GM12801 (cell line): ENCODE results near the gene RPLP2.

ENCODE experiments used
- TF ChIP-seq, protein P1 (sequence below): IDR thresholded peaks from one replicate; pipeline ENCODE4 v1.5.1; 2011; ENCODE audit warnings: control low read depth; ENCODE audit not compliant: insufficient read length; ENCODE audit errors: extremely low read depth

Gene RPLP2

GRCh38 chr11:815675-816432, 6.1 kb downstream of the RPLP2 start:
- TF ChIP-seq, protein P1, sequence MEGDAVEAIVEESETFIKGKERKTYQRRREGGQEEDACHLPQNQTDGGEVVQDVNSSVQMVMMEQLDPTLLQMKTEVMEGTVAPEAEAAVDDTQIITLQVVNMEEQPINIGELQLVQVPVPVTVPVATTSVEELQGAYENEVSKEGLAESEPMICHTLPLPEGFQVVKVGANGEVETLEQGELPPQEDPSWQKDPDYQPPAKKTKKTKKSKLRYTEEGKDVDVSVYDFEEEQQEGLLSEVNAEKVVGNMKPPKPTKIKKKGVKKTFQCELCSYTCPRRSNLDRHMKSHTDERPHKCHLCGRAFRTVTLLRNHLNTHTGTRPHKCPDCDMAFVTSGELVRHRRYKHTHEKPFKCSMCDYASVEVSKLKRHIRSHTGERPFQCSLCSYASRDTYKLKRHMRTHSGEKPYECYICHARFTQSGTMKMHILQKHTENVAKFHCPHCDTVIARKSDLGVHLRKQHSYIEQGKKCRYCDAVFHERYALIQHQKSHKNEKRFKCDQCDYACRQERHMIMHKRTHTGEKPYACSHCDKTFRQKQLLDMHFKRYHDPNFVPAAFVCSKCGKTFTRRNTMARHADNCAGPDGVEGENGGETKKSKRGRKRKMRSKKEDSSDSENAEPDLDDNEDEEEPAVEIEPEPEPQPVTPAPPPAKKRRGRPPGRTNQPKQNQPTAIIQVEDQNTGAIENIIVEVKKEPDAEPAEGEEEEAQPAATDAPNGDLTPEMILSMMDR = no peak

DNA sequence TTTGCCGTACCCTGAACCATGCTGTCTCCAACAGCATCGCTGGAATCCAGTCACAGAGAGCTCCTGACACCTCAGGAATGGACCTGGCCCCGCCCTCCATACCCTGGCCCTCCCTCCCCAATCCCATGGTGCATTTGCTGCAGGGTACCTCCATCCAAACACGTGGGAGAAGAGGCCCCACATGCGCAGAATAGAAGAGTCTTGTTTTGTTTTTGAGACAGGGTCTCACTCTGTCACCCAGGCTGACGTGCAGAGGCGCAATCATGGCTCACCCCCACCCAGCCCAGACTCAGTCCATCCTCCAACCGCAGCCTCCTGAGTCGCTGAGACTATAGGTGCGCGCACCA, 6.6 kb downstream of the RPLP2 start:
- TF ChIP-seq, protein P1 = no peak

- TF ChIP-seq, protein P1 = no peak
These were observed 8.8 kb downstream of the RPLP2 start, which contains the start of gene PNPLA2 for GRCh38 chr11:818396-819128. TSS of gene PNPLA2 (plus strand) at chr11:818914. CDS start at chr11:819719, 805 bp downstream.

GRCh38 chr11:819129-819931, 9.6 kb downstream of the RPLP2 start:
- TF ChIP-seq, protein P1 = no peak

DNA sequence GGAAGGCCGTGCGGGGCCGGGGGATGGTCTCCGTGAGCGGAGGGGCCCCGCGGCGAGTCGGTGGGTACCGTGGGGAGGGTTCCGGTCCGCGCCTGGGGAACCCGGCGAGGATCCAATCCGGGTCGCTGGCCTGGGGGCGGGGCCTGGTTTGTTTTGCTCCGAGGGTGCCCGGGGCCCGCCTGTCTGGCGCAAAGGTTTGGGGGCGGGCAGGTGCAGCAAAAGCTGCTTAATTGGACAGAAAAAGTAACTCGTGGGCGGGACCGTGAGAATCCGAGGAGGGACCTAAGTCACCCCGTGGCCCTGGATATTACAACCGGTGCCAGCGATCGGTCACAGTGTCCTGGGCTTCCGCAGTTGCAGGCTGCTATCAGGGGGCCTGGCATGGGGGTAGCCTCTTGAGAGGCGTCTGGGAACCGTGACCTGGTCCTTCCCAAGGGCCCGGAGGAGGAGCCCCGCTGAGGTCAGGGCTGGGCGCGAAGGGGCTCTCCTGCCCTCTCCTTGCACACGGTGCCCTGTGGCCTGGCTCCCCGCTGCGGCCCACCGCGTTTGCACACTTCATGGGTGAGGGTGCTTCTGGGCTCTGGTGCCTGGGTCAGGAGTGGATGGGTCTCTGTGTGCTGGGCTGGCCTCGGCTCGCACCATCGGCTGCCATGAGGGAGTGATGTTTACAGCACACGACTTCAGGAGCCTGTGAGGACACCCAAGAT, 10.3 kb downstream of the RPLP2 start:
- TF ChIP-seq, protein P1 = no peak

DNA sequence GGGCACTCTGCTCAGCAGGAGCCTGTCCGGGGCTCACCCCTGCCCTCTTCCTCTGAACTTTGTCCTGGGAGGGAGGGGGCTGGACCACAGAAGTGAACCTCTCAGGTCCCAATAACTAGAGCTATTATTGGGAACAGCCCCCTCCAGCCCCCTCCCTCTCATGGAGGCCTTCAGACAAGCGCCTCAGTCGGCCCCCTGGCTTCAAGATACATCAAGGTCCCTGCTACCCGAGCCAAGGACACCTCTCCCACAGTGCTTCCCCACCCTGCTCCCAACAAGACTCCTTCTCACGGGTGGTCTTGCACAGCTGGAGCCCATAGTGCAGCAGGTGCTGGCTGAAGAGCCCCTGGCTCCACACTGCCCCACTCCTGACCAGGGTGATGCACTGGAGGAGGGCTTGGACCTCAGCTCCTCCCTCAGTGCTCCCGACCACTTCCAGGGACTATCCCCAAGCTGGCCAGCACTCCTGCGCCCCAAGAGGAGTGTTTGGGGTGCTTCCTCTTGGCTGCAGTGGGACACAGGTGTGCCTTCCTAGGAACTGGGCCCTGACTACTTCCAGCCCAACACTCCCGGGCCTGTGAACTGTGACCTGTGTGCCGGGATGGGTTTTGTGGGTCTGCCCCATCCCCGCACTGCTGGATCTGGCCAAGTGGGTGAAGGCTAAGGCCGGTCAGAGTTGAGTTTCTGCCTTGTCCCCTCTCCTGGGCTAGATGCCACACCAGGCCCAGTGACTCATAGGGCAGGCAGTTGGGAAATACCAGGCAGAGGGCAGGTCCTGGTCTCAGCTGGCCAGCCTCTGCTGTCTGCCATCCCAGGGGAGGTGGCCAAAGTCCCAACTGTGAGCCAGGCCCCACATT, 11.1 kb downstream of the RPLP2 start:
- TF ChIP-seq, protein P1 = no peak
